GM12878 (cell line): ENCODE measurements around the gene SRL. TPM values are rescaled to one million over a fixed set of nuclear protein-coding genes. Genes with fewer than 3 reads are reported as not detected.

Source experiments
- ATAC-seq: fragments of 200-7000 bp; cut with Tn5 transposase; 3 replicates; pipeline ENCODE4 v1.9.1; 2020; ENCODE audit warnings: mild to moderate bottlenecking, moderate library complexity
- BruUV-seq: library from RNA; stranded (reverse); fragments of 400-500 nt; replicated peaks from 2 replicates; lab custom pipeline; 2021; lab: Mats Ljungman, UMichigan
- CTCF ChIA-PET: fragments of 300-600 bp; sonication (Branson Sonifier 250); formaldehyde crosslinking; extraction: SDS; loops from one replicate; lab custom pipeline; 2021; ENCODE audit warnings: inconsistent platforms; lab: Yijun Ruan, JAX
- POLR2A ChIA-PET: fragments of 350-600 bp; formaldehyde crosslinking; extraction: SDS; loops from one replicate; lab custom pipeline; 2021; ENCODE audit warnings: inconsistent platforms; lab: Charles Lee
- RAD21 ChIA-PET: fragments of 300-600 bp; sonication (Branson Sonifier 250); formaldehyde crosslinking; loops from one replicate; lab custom pipeline; 2023; ENCODE audit warnings: antibody characterized with exemption; ENCODE audit not compliant: unreplicated experiment; lab: Charles Lee
- SMC1A ChIA-PET: fragments of 300-600 bp; sonication (Branson Sonifier 250); formaldehyde crosslinking; loops from one replicate; lab custom pipeline; 2023; ENCODE audit not compliant: unreplicated experiment, uncharacterized antibody; lab: Charles Lee
- DNase-seq: peaks from one replicate; pipeline ENCODE4 v3.0.0-alpha.2; 2011; ENCODE audit warnings: low read depth, low spot score
- FAIRE-seq: peaks from 3 replicates; lab custom pipeline; 2011; peaks lifted over from hg19 to GRCh38; lab: Jason Lieb, UNC
- H2AFZ ChIP-seq: 2 replicates; pipeline ENCODE4 v1.6.0; 2011; ENCODE audit warnings: low read depth, low read length, control low read depth; ENCODE audit not compliant: control insufficient read depth
- H3K27ac ChIP-seq: 2 replicates; pipeline ENCODE4 v1.5.1; 2011; ENCODE audit warnings: control low read depth; ENCODE audit not compliant: control insufficient read depth, insufficient read depth
- H3K27me3 ChIP-seq, 2 experiments: replicated peaks in 1 of 2; 2 replicates each; pipeline versions ENCODE4 v1.6.0 to v1.6.1; 2011; ENCODE audit warnings: low read length in 1 of 2; ENCODE audit not compliant: control insufficient read depth in 2 of 2, insufficient read depth in 2 of 2
- H3K36me3 ChIP-seq, 2 experiments: 2 replicates each; pipeline ENCODE4 v1.5.1; 2011; ENCODE audit warnings: low read length in 1 of 2; ENCODE audit not compliant: control insufficient read depth in 2 of 2, insufficient read depth in 2 of 2
- H3K4me1 ChIP-seq: 2 replicates; pipeline ENCODE4 v1.6.1; 2011; ENCODE audit warnings: mild to moderate bottlenecking, low read length, moderate library complexity, mixed read lengths; ENCODE audit not compliant: control insufficient read depth, insufficient read depth
- H3K4me2 ChIP-seq: 2 replicates; pipeline ENCODE4 v1.6.0; 2011; ENCODE audit warnings: control low read depth; ENCODE audit not compliant: control insufficient read depth, insufficient read depth
- H3K4me3 ChIP-seq: fragments of 200-600 bp; sonication (generic); 2 replicates; pipeline ENCODE4 v1.5.1; 2016
- H3K79me2 ChIP-seq: 2 replicates; pipeline ENCODE4 v1.6.0; 2011; ENCODE audit warnings: low read length; ENCODE audit not compliant: control insufficient read depth, insufficient read depth
- H3K9ac ChIP-seq: 2 replicates; pipeline ENCODE4 v1.8.0; 2011; ENCODE audit warnings: low read length, control low read depth, mixed read lengths; ENCODE audit not compliant: control insufficient read depth, insufficient read depth
- H3K9me3 ChIP-seq: replicated peaks from 3 replicates; pipeline ENCODE4 v1.5.1; 2011; ENCODE audit warnings: mild to moderate bottlenecking, low read length; ENCODE audit not compliant: control insufficient read depth, insufficient read depth
- H4K20me1 ChIP-seq: 2 replicates; pipeline ENCODE4 v1.6.0; 2011; ENCODE audit not compliant: control insufficient read depth, insufficient read depth
- BCL11A ChIP-seq: IDR thresholded peaks from 2 replicates; pipeline ENCODE4 v1.6.1; 2011; ENCODE audit warnings: low read depth, low read length
- EP300 ChIP-seq, 2 experiments: fragments of 150-350 bp in 1 of 2; IDR thresholded peaks; 2 replicates each; pipeline ENCODE4 v1.6.1; 2011 to 2012; ENCODE audit warnings: low read depth in 2 of 2, low read length in 2 of 2, borderline replicate concordance in 1 of 2, improper control_type of control experiment in 1 of 2, inconsistent platforms in 1 of 2; ENCODE audit not compliant: control insufficient read depth in 1 of 2
- ETV6 ChIP-seq, 2 experiments: fragments of 450-650 bp in 1 of 2; IDR thresholded peaks in 1 of 2; conservative IDR thresholded peaks in 1 of 2; 2 replicates each; pipeline ENCODE4 v1.6.1; 2014; ENCODE audit warnings: antibody characterized with exemption in 1 of 2, borderline replicate concordance in 1 of 2, low read depth in 1 of 2, mild to moderate bottlenecking in 1 of 2, moderate library complexity in 1 of 2
- FOXM1 ChIP-seq: IDR thresholded peaks from 2 replicates; pipeline ENCODE4 v1.6.1; 2012; ENCODE audit warnings: low read depth, mild to moderate bottlenecking, inconsistent platforms, low read length, moderate library complexity
- HDGF ChIP-seq: fragments of 450-650 bp; IDR thresholded peaks from 2 replicates; pipeline ENCODE4 v1.6.1; 2016; ENCODE audit warnings: antibody characterized with exemption
- JUND ChIP-seq: IDR thresholded peaks from 2 replicates; pipeline ENCODE4 v1.6.1; 2012; ENCODE audit warnings: low read depth, mild to moderate bottlenecking, low read length, improper control_type of control experiment, moderate library complexity
- KAT2A ChIP-seq: conservative IDR thresholded peaks from 2 replicates; pipeline ENCODE4 v1.6.1; 2011; ENCODE audit warnings: low read depth, low read length; ENCODE audit not compliant: control insufficient read depth
- KLF5 ChIP-seq: fragments of 450-650 bp; IDR thresholded peaks from 2 replicates; pipeline ENCODE4 v1.6.1; 2014; ENCODE audit warnings: mild to moderate bottlenecking; ENCODE audit not compliant: partially characterized antibody
- LARP7 ChIP-seq: fragments of 450-650 bp; IDR thresholded peaks from 2 replicates; pipeline ENCODE4 v1.6.1; 2017; ENCODE audit warnings: mild to moderate bottlenecking
- MYB ChIP-seq: fragments of 150-350 bp; IDR thresholded peaks from 2 replicates; pipeline ENCODE4 v1.6.1; 2014; ENCODE audit warnings: mild to moderate bottlenecking, low read depth, low read length, borderline replicate concordance
- SMARCA5 ChIP-seq: fragments of 450-650 bp; IDR thresholded peaks from 2 replicates; pipeline ENCODE4 v1.6.1; 2017; ENCODE audit warnings: mild to moderate bottlenecking
- SMC3 ChIP-seq: IDR thresholded peaks from 2 replicates; pipeline ENCODE4 v1.6.1; 2011; ENCODE audit warnings: low read length, improper control_type of control experiment, borderline replicate concordance
- STAT1 ChIP-seq: fragments of 450-650 bp; conservative IDR thresholded peaks from 2 replicates; pipeline ENCODE4 v1.6.1; 2014; ENCODE audit warnings: antibody characterized with exemption, mild to moderate bottlenecking
- ZBED1 ChIP-seq: IDR thresholded peaks from 2 replicates; pipeline ENCODE4 v1.6.1; 2016; ENCODE audit warnings: borderline replicate concordance
- ZSCAN29 ChIP-seq: fragments of 450-650 bp; IDR thresholded peaks from 2 replicates; pipeline ENCODE4 v1.6.1; 2017; ENCODE audit warnings: mild to moderate bottlenecking, moderate library complexity
- WGBS: methylation state at CpG from one replicate; pipeline ENCODE4 v1.1.6; 2016; ENCODE audit warnings: low lambda C conversion rate; ENCODE audit not compliant: insufficient replicate concordance, insufficient coverage; ENCODE audit errors: missing lambda C conversion rate; 5-methylcytosine and 5-hydroxymethylcytosine counted together
- in situ Hi-C: fragments of 300-500 bp; cut with MboI; formaldehyde crosslinking; loops from 9 replicates; pipeline ENCODE4 v1.14.3; 2018; ENCODE audit warnings: mixed read lengths
- intact Hi-C: fragments of 100-400 bp; cut with micrococcal nuclease; formaldehyde crosslinking; loops from one replicate; pipeline ENCODE4 v1.14.2; 2022; ENCODE audit not compliant: unreplicated experiment
- polyA plus RNA-seq, 11 experiments: library from polyadenylated mRNA; depleted of rRNA in 4 of 11; unstranded in 6 of 11; stranded (reverse) in 5 of 11; fragments of >200 nt; fragmentation: Nextera tagmentation in 4 of 11; fragmentation: Illumina TruSeq in 1 of 11; extraction: Ambion mirVana in 4 of 11; extraction: Trizol in 1 of 11; gene quantifications; 1 replicate in 1 of 11; 2 replicates in 10 of 11; pipeline versions ENCODE4 v1.2.1 to v1.2.3, GENCODE V29; 2011 to 2016; ENCODE audit warnings: inconsistent platforms in 2 of 11, missing spikeins in 2 of 11, low read depth in 1 of 11
- total RNA-seq, 4 experiments: library from RNA; depleted of rRNA in 3 of 4; stranded (reverse); fragments of >200 nt in 3 of 4; fragmentation: Illumina TruSeq in 1 of 4; extraction: Trizol in 1 of 4; gene quantifications; 2 replicates each; pipeline versions ENCODE4 v1.2.1 to v1.2.3, GENCODE V29; 2013 to 2021
- TF ChIP-seq, protein P1 (sequence below): fragments of 450-650 bp; conservative IDR thresholded peaks from 2 replicates; pipeline ENCODE4 v1.6.1; 2017; ENCODE audit warnings: mild to moderate bottlenecking, moderate library complexity
- TF ChIP-seq, protein P2 (sequence below): fragments of 150-350 bp; IDR thresholded peaks from 2 replicates; pipeline ENCODE4 v1.6.1; 2014; ENCODE audit warnings: mild to moderate bottlenecking, low read depth, low read length
- TF ChIP-seq, protein P3 (sequence below): fragments of 450-650 bp; IDR thresholded peaks from 2 replicates; pipeline ENCODE4 v1.6.1; 2014; ENCODE audit warnings: mild to moderate bottlenecking

Gene SRL
- total and polyA plus RNA-seq, 10 of the 15 experiments (the other 5 are each of a cell fraction or from before 2014, with no cell fraction given) = not detected

DNA sequence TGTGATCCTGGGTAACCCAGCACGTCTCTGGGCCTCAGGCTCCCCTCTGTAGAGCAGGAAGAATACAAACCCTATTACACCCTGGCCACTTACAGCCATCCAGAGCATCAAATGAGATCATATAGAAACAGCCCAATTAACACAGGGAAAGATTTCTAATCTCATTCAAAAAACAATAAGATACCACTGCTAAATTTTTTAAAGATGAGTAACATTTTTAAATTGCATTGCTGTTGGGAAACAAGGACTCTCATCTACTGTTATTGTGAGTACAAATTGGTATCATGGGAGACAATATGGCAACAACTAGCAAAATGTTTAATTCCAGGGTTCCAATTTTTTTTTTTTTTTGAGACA lies 41.1 kb downstream of the SRL start:
- Histone ChIP-seq H3K4me2 (no peak overlapping the region), H3K79me2 (no peaks in the 10 kb centered on the region), H3K9me3 (no peaks in the 10 kb centered on the region), H3K4me3 (no peak overlapping the region), H3K4me1 (no peaks in the 10 kb centered on the region), H4K20me1 (no peaks in the 10 kb centered on the region), H2AFZ (no peak overlapping the region), H3K9ac (no peak overlapping the region), H3K36me3 (no peaks in the 10 kb centered on the region), H3K27me3 (no peaks in the 10 kb centered on the region), H3K27ac (no peak overlapping the region)
- intact Hi-C loops (loop anchor here (10.0 kb wide), 1 partner anchor 134 kb away; no protein-coding TSS in a partner anchor), in situ Hi-C loops (no loop called here)
- WGBS = 35% methylated on average over 1 of the region's 1 CpG
- no peak for TF ChIP-seq MYB
- TF ChIP-seq ETV6 (conservative IDR thresholded peaks at IDR 0.05 in 1 of 2, IDR thresholded peaks at IDR 0.05 in 1 of 2; ENCODE audit: borderline replicate concordance in 1 of 2, low read depth in 1 of 2) = no peak
- TF ChIP-seq EP300 (IDR thresholded peaks at IDR 0.05; ENCODE audit: borderline replicate concordance in 1 of 2, control insufficient read depth in 1 of 2, low read depth in 2 of 2, low read length in 2 of 2) = no peak
- TF ChIP-seq BCL11A = no peak
- TF ChIP-seq KAT2A = no peak
- TF ChIP-seq, protein P1, sequence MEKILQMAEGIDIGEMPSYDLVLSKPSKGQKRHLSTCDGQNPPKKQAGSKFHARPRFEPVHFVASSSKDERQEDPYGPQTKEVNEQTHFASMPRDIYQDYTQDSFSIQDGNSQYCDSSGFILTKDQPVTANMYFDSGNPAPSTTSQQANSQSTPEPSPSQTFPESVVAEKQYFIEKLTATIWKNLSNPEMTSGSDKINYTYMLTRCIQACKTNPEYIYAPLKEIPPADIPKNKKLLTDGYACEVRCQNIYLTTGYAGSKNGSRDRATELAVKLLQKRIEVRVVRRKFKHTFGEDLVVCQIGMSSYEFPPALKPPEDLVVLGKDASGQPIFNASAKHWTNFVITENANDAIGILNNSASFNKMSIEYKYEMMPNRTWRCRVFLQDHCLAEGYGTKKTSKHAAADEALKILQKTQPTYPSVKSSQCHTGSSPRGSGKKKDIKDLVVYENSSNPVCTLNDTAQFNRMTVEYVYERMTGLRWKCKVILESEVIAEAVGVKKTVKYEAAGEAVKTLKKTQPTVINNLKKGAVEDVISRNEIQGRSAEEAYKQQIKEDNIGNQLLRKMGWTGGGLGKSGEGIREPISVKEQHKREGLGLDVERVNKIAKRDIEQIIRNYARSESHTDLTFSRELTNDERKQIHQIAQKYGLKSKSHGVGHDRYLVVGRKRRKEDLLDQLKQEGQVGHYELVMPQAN = no peak
- TF ChIP-seq, protein P2, sequence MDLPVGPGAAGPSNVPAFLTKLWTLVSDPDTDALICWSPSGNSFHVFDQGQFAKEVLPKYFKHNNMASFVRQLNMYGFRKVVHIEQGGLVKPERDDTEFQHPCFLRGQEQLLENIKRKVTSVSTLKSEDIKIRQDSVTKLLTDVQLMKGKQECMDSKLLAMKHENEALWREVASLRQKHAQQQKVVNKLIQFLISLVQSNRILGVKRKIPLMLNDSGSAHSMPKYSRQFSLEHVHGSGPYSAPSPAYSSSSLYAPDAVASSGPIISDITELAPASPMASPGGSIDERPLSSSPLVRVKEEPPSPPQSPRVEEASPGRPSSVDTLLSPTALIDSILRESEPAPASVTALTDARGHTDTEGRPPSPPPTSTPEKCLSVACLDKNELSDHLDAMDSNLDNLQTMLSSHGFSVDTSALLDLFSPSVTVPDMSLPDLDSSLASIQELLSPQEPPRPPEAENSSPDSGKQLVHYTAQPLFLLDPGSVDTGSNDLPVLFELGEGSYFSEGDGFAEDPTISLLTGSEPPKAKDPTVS = no peak
- TF ChIP-seq, protein P3, sequence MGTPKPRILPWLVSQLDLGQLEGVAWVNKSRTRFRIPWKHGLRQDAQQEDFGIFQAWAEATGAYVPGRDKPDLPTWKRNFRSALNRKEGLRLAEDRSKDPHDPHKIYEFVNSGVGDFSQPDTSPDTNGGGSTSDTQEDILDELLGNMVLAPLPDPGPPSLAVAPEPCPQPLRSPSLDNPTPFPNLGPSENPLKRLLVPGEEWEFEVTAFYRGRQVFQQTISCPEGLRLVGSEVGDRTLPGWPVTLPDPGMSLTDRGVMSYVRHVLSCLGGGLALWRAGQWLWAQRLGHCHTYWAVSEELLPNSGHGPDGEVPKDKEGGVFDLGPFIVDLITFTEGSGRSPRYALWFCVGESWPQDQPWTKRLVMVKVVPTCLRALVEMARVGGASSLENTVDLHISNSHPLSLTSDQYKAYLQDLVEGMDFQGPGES = no peak
- TF ChIP-seq ZBED1 = no peak
- no peak for TF ChIP-seq STAT1
- no peak for TF ChIP-seq ZSCAN29
- TF ChIP-seq LARP7 = no peak
- TF ChIP-seq HDGF = no peak
- TF ChIP-seq JUND = no peak
- no peak for TF ChIP-seq FOXM1
- TF ChIP-seq SMC3 = no peak
- TF ChIP-seq KLF5 = no peak
- no peak for TF ChIP-seq SMARCA5
- DNase-seq = no peak
- ChIA-PET SMC1A (interaction anchor here (1.1 kb wide), 1 partner anchor 53 kb away, joined by 6 read pairs; no protein-coding TSS in a partner anchor), RAD21 (interaction anchor here (0.6 to 1.0 kb wide), 2 partner anchors 53 to 129 kb away, joined by 3 to 7 read pairs; no protein-coding TSS in a partner anchor), CTCF (interaction anchor here (0.6 to 1.9 kb wide), 5 partner anchors 14 to 130 kb away, joined by 3 to 8 read pairs (median 6); no protein-coding TSS in a partner anchor), POLR2A (no interaction called here)
- no peak for FAIRE-seq
- BruUV-seq = no TSS peak
- no peak for ATAC-seq
